ENCODE results near the gene PCDH17.

GRCh38 chr13:57583529-57583928, 48.0 kb upstream of the PCDH17 start:
- TF ChIP-seq CTCF (IDR thresholded peaks at IDR 0.05): no peak
- no peak for TF ChIP-seq POLR2A (IDR thresholded peaks at IDR 0.05)
